ENCODE data around the gene PSME3IP1.

The PSME3IP1 gene

GRCh38 chr16:57145046-57146021 is 40.5 kb downstream of the PSME3IP1 start:
- no peak for DNase-seq (ENCODE audit: low read depth in 2 of 2)

- no peak for DNase-seq (ENCODE audit: low read depth in 2 of 2)
Measured at GRCh38 chr16:57144027-57144426, 41.8 kb downstream of the PSME3IP1 start.

- no peak for DNase-seq (ENCODE audit: low read depth in 2 of 2)
Measured at GRCh38 chr16:57143149-57143921, 42.5 kb downstream of the PSME3IP1 start.

- DNase-seq (ENCODE audit: low read depth in 2 of 2), result no peak
Measured at GRCh38 chr16:57141822-57142631, 43.8 kb downstream of the PSME3IP1 start.

- DNase-seq (ENCODE audit: low read depth in 2 of 2), result no peak
Measured at GRCh38 chr16:57140931-57141668, 44.7 kb downstream of the PSME3IP1 start.

- no peak for DNase-seq (ENCODE audit: low read depth in 2 of 2)
Measured at GRCh38 chr16:57138281-57138935, 47.4 kb downstream of the PSME3IP1 start.

GRCh38 chr16:57137566-57138273 is 48.1 kb downstream of the PSME3IP1 start:
- no peak for DNase-seq (ENCODE audit: low read depth in 2 of 2)

- no peak for DNase-seq (ENCODE audit: low read depth in 2 of 2)
Measured at GRCh38 chr16:57137043-57137442, 48.8 kb downstream of the PSME3IP1 start.

GRCh38 chr16:57134982-57135381 is 50.9 kb downstream of the PSME3IP1 start:
- no peak for DNase-seq (ENCODE audit: low read depth in 2 of 2)

GRCh38 chr16:57133886-57134285 is 52.0 kb downstream of the PSME3IP1 start:
- no peak for DNase-seq (ENCODE audit: low read depth in 2 of 2)

- DNase-seq (ENCODE audit: low read depth in 2 of 2), result no peak
Measured at GRCh38 chr16:57133031-57133430, 52.8 kb downstream of the PSME3IP1 start.

- DNase-seq (ENCODE audit: low read depth in 2 of 2), result no peak
Measured at GRCh38 chr16:57132470-57132869, 53.4 kb downstream of the PSME3IP1 start.

GRCh38 chr16:57131351-57131970 is 54.4 kb downstream of the PSME3IP1 start:
- no peak for DNase-seq (ENCODE audit: low read depth in 2 of 2)

- no peak for DNase-seq (ENCODE audit: low read depth in 2 of 2)
Measured at GRCh38 chr16:57130950-57131321, 54.9 kb downstream of the PSME3IP1 start.

- DNase-seq (ENCODE audit: low read depth in 2 of 2), result no peak
Measured at GRCh38 chr16:57128771-57129389, 57.0 kb downstream of the PSME3IP1 start.

- no peak for DNase-seq (ENCODE audit: low read depth in 2 of 2)
Measured at GRCh38 chr16:57127836-57128235, 58.0 kb downstream of the PSME3IP1 start.

GRCh38 chr16:57127037-57127763 is 58.6 kb downstream of the PSME3IP1 start:
- no peak for DNase-seq (ENCODE audit: low read depth in 2 of 2)

- no peak for DNase-seq (ENCODE audit: low read depth in 2 of 2)
Measured at GRCh38 chr16:57126411-57126810, 59.4 kb downstream of the PSME3IP1 start.

All from stimulated activated CD4-positive, alpha-beta T cell treated with anti-CD3 and anti-CD28 coated beads, Interleukin-12 subunit alpha, Interleukin-12 subunit beta, amount 100 ng/mL, for 24 hours (primary cell).